ENCODE measurements around the gene RAD51B.

Gene RAD51B

GRCh38 chr14:68772761-68773381 is 953.3 kb downstream of the RAD51B start:
- no peak for TF ChIP-seq CTCF (IDR thresholded peaks at IDR 0.05)

- TF ChIP-seq CTCF (IDR thresholded peaks at IDR 0.05) = no peak
Observed at GRCh38 chr14:68774771-68775613, 955.4 kb downstream of the RAD51B start.

GRCh38 chr14:68775614-68776126 is 956.1 kb downstream of the RAD51B start:
- TF ChIP-seq CTCF (IDR thresholded peaks at IDR 0.05) = no peak

GRCh38 chr14:68777644-68778043 is 958.1 kb downstream of the RAD51B start:
- no peak for TF ChIP-seq CTCF (IDR thresholded peaks at IDR 0.05)
